Erythroblast (primary cell): Measurements from ENCODE around the gene XXYLT1.

Source experiments
- GATA1 ChIP-seq: IDR thresholded peaks from 2 replicates; pipeline ENCODE4 v1.6.1; 2011; ENCODE audit warnings: low read depth, mild to moderate bottlenecking, control low read depth, low read length, moderate library complexity
- POLR2A ChIP-seq: IDR thresholded peaks from 2 replicates; pipeline ENCODE4 v1.6.1; 2011; ENCODE audit warnings: mild to moderate bottlenecking, low read length

DNA sequence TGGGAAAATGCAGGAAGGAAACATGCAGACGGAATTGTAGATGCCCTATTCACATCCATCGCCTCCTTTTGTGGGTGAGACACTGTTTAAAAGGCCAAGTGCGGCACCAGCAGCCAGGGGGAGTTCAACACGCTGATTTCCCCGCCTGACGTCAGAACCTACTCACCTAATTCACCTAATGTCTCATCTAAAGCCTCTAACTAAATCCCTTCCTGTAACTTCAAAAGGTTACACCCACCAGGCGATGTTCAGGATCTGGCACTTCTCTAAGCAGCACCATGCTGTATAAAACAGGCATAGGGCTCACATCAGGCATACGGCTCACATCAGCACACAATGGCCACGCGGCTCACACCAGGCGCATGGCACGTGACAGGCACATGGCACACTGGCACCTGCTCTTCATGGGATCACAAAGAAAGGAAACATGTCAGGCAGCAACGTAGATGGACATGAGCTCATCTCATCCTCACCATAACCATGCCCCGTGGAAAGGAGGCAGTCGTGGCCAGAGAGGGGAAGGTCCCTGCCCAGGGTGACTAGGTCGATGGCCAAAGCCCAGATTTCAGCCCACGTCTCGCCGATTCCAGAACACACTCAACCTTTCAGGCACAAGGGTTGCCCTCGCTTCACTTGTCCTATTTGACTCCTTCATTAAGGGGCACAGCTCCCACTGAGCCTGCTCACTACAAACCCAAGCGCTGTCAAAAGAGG, 21.7 kb downstream of the XXYLT1 start:
- TF ChIP-seq POLR2A (no peak), GATA1 (no peak)
